ENCODE measurements around the gene LYPD6B. TPM values are rescaled to one million over a fixed set of nuclear protein-coding genes. Genes with fewer than 3 reads are reported as not detected.

The LYPD6B gene
- total RNA-seq, 2 experiments from 2014 or later = not detected

GRCh38 chr2:149132339-149132738 is 93.8 kb downstream of the LYPD6B start:
- no peaks in the 10 kb centered on the region for H3K36me3 ChIP-seq (ENCODE audit: insufficient read depth, low read length)
- TF ChIP-seq EZH2phosphoT487 (IDR thresholded peaks at IDR 0.05; ENCODE audit: borderline replicate concordance, low read depth, low read length) = no peak
- no peak for TF ChIP-seq CTCF (conservative IDR thresholded peaks at IDR 0.05; ENCODE audit: low read length)
- POLR2A ChIA-PET = no interaction called here
- BruUV-seq (replicated peaks) = no TSS peak
- CTCF ChIA-PET (ENCODE audit: unreplicated experiment) = no interaction called here
- no peak overlapping the region for H3K27ac ChIP-seq (ENCODE audit: low read depth, low read length, poor library complexity, severe bottlenecking)
- no peaks in the 10 kb centered on the region for H3K9me2 ChIP-seq (ENCODE audit: insufficient read depth, low read length)
- no peaks in the 10 kb centered on the region for H4K20me1 ChIP-seq (ENCODE audit: insufficient read depth, low read length)
- H2AFZ ChIP-seq (ENCODE audit: low read length) = no peak overlapping the region
- intact Hi-C loops (cut with micrococcal nuclease; ENCODE audit: unreplicated experiment) = no loop called here
- peaks cover 38% of the 10 kb centered on the region for H3K4me1 ChIP-seq (ENCODE audit: insufficient read depth, low read length, poor library complexity, severe bottlenecking)
- H3K4me3 ChIP-seq (ENCODE audit: low read depth, low read length, poor library complexity, severe bottlenecking) = no peak overlapping the region
- no peak overlapping the region for H3K4me2 ChIP-seq (ENCODE audit: low read length)
- no peak for DNase-seq (ENCODE audit: low spot score)
- H3K79me2 ChIP-seq (ENCODE audit: insufficient read depth, low read depth, low read length) = no peaks in the 10 kb centered on the region
- no peaks in the 10 kb centered on the region for H3K9me3 ChIP-seq (ENCODE audit: low read length)

- CTCF ChIA-PET (ENCODE audit: unreplicated experiment) = no interaction called here
Observed at GRCh38 chr2:149132901-149133300, 94.4 kb downstream of the LYPD6B start.

More at GRCh38 chr2:149132901-149133300, 94.4 kb downstream of the LYPD6B start:
- TF ChIP-seq EZH2phosphoT487 (IDR thresholded peaks at IDR 0.05; ENCODE audit: borderline replicate concordance, low read depth, low read length) (no peak), CTCF (conservative IDR thresholded peaks at IDR 0.05; ENCODE audit: low read length) (no peak)
- Histone ChIP-seq H3K4me2 (ENCODE audit: low read length) (no peak overlapping the region), H3K9me2 (ENCODE audit: insufficient read depth, low read length) (no peaks in the 10 kb centered on the region), H2AFZ (ENCODE audit: low read length) (peak overlapping the region; percentile 21; the same call in 1 of the 2 replicates), H3K4me3 (ENCODE audit: low read depth, low read length, poor library complexity, severe bottlenecking) (no peak overlapping the region), H3K27ac (ENCODE audit: low read depth, low read length, poor library complexity, severe bottlenecking) (no peak overlapping the region), H3K79me2 (ENCODE audit: insufficient read depth, low read depth, low read length) (no peaks in the 10 kb centered on the region), H3K9me3 (ENCODE audit: low read length) (no peaks in the 10 kb centered on the region), H3K36me3 (ENCODE audit: insufficient read depth, low read length) (no peaks in the 10 kb centered on the region), H3K4me1 (ENCODE audit: insufficient read depth, low read length, poor library complexity, severe bottlenecking) (peaks cover 38% of the 10 kb centered on the region), H4K20me1 (ENCODE audit: insufficient read depth, low read length) (no peaks in the 10 kb centered on the region)
- intact Hi-C loops (cut with micrococcal nuclease; ENCODE audit: unreplicated experiment) = no loop called here
- POLR2A ChIA-PET = no interaction called here
- peak; percentile 15 for DNase-seq (ENCODE audit: low spot score)
- BruUV-seq (replicated peaks) = no TSS peak
